Measurements from ENCODE around the gene SNRNP27. TPM values are rescaled to one million over a fixed set of nuclear protein-coding genes. Genes with fewer than 3 reads are reported as not detected.

The SNRNP27 gene
- total and polyA plus RNA-seq, 9 donors = 31.6 to 69.0 (median 39.0) TPM

- Histone ChIP-seq H3K4me3 (no peak overlapping the region), H3K27me3 (no peaks in the 10 kb centered on the region), H3K9me3 (no peaks in the 10 kb centered on the region), H3K27ac (no peak overlapping the region), H3K36me3 (no peaks in the 10 kb centered on the region), H3K4me1 (ENCODE audit: insufficient read depth) (no peaks in the 10 kb centered on the region)
- intact Hi-C loops (cut with DNase I) = no loop called here
- TF ChIP-seq CTCF (IDR thresholded peaks at IDR 0.05) = no peak
- no peak for DNase-seq
- WGBS, 3 donors = 84 to 85% (median 84%) methylated on average over 11 of the region's 11 CpGs
Measured at GRCh38 chr2:69936906-69937305, 43.1 kb downstream of the SNRNP27 start.

- Histone ChIP-seq H3K9me3 (no peaks in the 10 kb centered on the region), H3K27ac (no peak overlapping the region), H3K27me3 (no peaks in the 10 kb centered on the region), H3K36me3 (no peaks in the 10 kb centered on the region), H3K4me1 (ENCODE audit: insufficient read depth) (no peaks in the 10 kb centered on the region), H3K4me3 (no peak overlapping the region)
- DNase-seq = no peak
- TF ChIP-seq CTCF (IDR thresholded peaks at IDR 0.05) = no peak
- no peak for TF ChIP-seq POLR2A (IDR thresholded peaks at IDR 0.05)
- TF ChIP-seq EP300 (IDR thresholded peaks at IDR 0.05) = no peak
- WGBS, 3 donors = 93 to 95% (median 93%) methylated on average over 14 of the region's 14 CpGs
- intact Hi-C loops (cut with DNase I) = no loop called here
Measured at GRCh38 chr2:69937968-69938367, 44.2 kb downstream of the SNRNP27 start.

GRCh38 chr2:69939722-69940121, 46.0 kb downstream of the SNRNP27 start:
- 75 to 79% (median 76%) methylated on average over 14 of the region's 14 CpGs for WGBS, 3 donors
- Histone ChIP-seq H3K4me3 (no peak overlapping the region), H3K27me3 (no peaks in the 10 kb centered on the region), H3K9me3 (no peaks in the 10 kb centered on the region), H3K27ac (no peak overlapping the region), H3K4me1 (ENCODE audit: insufficient read depth) (no peaks in the 10 kb centered on the region), H3K36me3 (no peaks in the 10 kb centered on the region)
- intact Hi-C loops (cut with DNase I) = no loop called here
- no peak for DNase-seq
- no peak for TF ChIP-seq POLR2A (IDR thresholded peaks at IDR 0.05)
- TF ChIP-seq CTCF (IDR thresholded peaks at IDR 0.05) = no peak
- no peak for TF ChIP-seq EP300 (IDR thresholded peaks at IDR 0.05)

GRCh38 chr2:69940691-69941090, 46.9 kb downstream of the SNRNP27 start:
- H3K27me3 ChIP-seq = no peaks in the 10 kb centered on the region
- TF ChIP-seq POLR2A (IDR thresholded peaks at IDR 0.05) (no peak), CTCF (IDR thresholded peaks at IDR 0.05) (no peak), EP300 (IDR thresholded peaks at IDR 0.05) (no peak)
- no peak overlapping the region for H3K4me3 ChIP-seq
- no peaks in the 10 kb centered on the region for H3K9me3 ChIP-seq
- intact Hi-C loops (cut with DNase I) = no loop called here
- no peak for DNase-seq
- no peaks in the 10 kb centered on the region for H3K4me1 ChIP-seq (ENCODE audit: insufficient read depth)
- H3K27ac ChIP-seq = no peak overlapping the region
- WGBS, 3 donors = 93 to 95% (median 93%) methylated on average over 8 of the region's 8 CpGs
- H3K36me3 ChIP-seq = no peaks in the 10 kb centered on the region

All from ovary (tissue), 9 donors.